ENCODE data around the gene EEF2. TPM values are rescaled to one million over a fixed set of nuclear protein-coding genes. Genes with fewer than 3 reads are reported as not detected.

EEF2 gene
- total and polyA plus RNA-seq, 2 donors from 2014 or later, result 1,520 to 1,813 TPM

GRCh38 chr19:3936506-3937442, 48.5 kb downstream of the EEF2 start:
- DNase-seq, result no peak
- TF ChIP-seq, protein P1, sequence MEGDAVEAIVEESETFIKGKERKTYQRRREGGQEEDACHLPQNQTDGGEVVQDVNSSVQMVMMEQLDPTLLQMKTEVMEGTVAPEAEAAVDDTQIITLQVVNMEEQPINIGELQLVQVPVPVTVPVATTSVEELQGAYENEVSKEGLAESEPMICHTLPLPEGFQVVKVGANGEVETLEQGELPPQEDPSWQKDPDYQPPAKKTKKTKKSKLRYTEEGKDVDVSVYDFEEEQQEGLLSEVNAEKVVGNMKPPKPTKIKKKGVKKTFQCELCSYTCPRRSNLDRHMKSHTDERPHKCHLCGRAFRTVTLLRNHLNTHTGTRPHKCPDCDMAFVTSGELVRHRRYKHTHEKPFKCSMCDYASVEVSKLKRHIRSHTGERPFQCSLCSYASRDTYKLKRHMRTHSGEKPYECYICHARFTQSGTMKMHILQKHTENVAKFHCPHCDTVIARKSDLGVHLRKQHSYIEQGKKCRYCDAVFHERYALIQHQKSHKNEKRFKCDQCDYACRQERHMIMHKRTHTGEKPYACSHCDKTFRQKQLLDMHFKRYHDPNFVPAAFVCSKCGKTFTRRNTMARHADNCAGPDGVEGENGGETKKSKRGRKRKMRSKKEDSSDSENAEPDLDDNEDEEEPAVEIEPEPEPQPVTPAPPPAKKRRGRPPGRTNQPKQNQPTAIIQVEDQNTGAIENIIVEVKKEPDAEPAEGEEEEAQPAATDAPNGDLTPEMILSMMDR (IDR thresholded peaks at IDR 0.05; ENCODE audit: borderline replicate concordance, extremely low read depth, insufficient read depth), result no peak
- Histone ChIP-seq H3K9me3 (ENCODE audit: control insufficient read depth in 2 of 3, insufficient read depth in 1 of 3, low read length in 3 of 3) (no peaks in the 10 kb centered on the region), H3K4me3 (ENCODE audit: low read length in 3 of 3) (no peak overlapping the region), H3K9ac (ENCODE audit: low read length in 3 of 3) (no peak overlapping the region), H3K36me3 (ENCODE audit: control insufficient read depth in 2 of 3, insufficient read depth in 3 of 3, low read length in 3 of 3) (no peaks in the 10 kb centered on the region), H3K27me3 (ENCODE audit: control insufficient read depth, insufficient read depth, low read length) (peaks cover 2% of the 10 kb centered on the region), H3K4me1 (ENCODE audit: control insufficient read depth in 2 of 3, insufficient read depth in 2 of 3, low read depth in 1 of 3, low read length in 3 of 3) (no peaks in the 10 kb centered on the region), H3K27ac (ENCODE audit: low read depth in 2 of 2, low read length in 2 of 2) (no peak overlapping the region)
- intact Hi-C loops (cut with DNase I), result no loop called here
- FAIRE-seq, result no peak

- peak in 3 of 5 donors; percentile 10 to 26 (median 16) for DNase-seq
- no peak for FAIRE-seq
- Histone ChIP-seq H3K9ac (ENCODE audit: low read length in 3 of 3) (no peak within 1 kb of the TSS), H3K27ac (ENCODE audit: low read depth in 2 of 2, low read length in 2 of 2) (no peak within 1 kb of the TSS), H3K4me3 (ENCODE audit: low read length in 3 of 3) (no peak within 1 kb of the TSS), H3K27me3 (ENCODE audit: control insufficient read depth, insufficient read depth, low read length) (peaks cover 2% of the 10 kb centered on the region), H3K36me3 (ENCODE audit: control insufficient read depth in 2 of 3, insufficient read depth in 3 of 3, low read length in 3 of 3) (no peaks in the 10 kb centered on the region), H3K4me1 (ENCODE audit: control insufficient read depth in 2 of 3, insufficient read depth in 2 of 3, low read depth in 1 of 3, low read length in 3 of 3) (no peaks in the 10 kb centered on the region), H3K9me3 (ENCODE audit: control insufficient read depth in 2 of 3, insufficient read depth in 1 of 3, low read length in 3 of 3) (no peaks in the 10 kb centered on the region)
- TF ChIP-seq, protein P1 (IDR thresholded peaks at IDR 0.05; ENCODE audit: borderline replicate concordance, extremely low read depth, insufficient read depth), result no peak
- intact Hi-C loops (cut with DNase I), result no loop called here
These were observed 52.1 kb downstream of the EEF2 start, which contains the start of gene NMRK2 for GRCh38 chr19:3932931-3933810. Gene NMRK2, plus strand, starts transcription at chr19:3933069. Its CDS starts 603 bp downstream, at chr19:3933672.

GRCh38 chr19:3931041-3931440, 54.2 kb downstream of the EEF2 start:
- no peak for DNase-seq
- TF ChIP-seq, protein P1 (IDR thresholded peaks at IDR 0.05; ENCODE audit: borderline replicate concordance, extremely low read depth, insufficient read depth), result no peak

More at GRCh38 chr19:3931041-3931440, 54.2 kb downstream of the EEF2 start:
- no peak overlapping the region for H3K4me3 ChIP-seq (ENCODE audit: low read length in 3 of 3)
- no peaks in the 10 kb centered on the region for H3K36me3 ChIP-seq (ENCODE audit: control insufficient read depth in 2 of 3, insufficient read depth in 3 of 3, low read length in 3 of 3)
- H3K4me1 ChIP-seq (ENCODE audit: control insufficient read depth in 2 of 3, insufficient read depth in 2 of 3, low read depth in 1 of 3, low read length in 3 of 3), result no peaks in the 10 kb centered on the region
- H3K9ac ChIP-seq (ENCODE audit: low read length in 3 of 3), result no peak overlapping the region
- peaks cover 2% of the 10 kb centered on the region for H3K27me3 ChIP-seq (ENCODE audit: control insufficient read depth, insufficient read depth, low read length)
- intact Hi-C loops (cut with DNase I), result no loop called here
- H3K9me3 ChIP-seq (ENCODE audit: control insufficient read depth in 2 of 3, insufficient read depth in 1 of 3, low read length in 3 of 3), result no peaks in the 10 kb centered on the region
- H3K27ac ChIP-seq (ENCODE audit: low read depth in 2 of 2, low read length in 2 of 2), result no peak overlapping the region
- FAIRE-seq, result no peak

Small RNAs within 50 kb of the gene (microRNA-seq; reads per million reads assigned to microRNA genes)
- not detected for gene MIR637

Other genes with a start within 250 kb of the EEF2 start
- 27.5 TPM for gene APBA3, start 223.8 kb downstream of the EEF2 start, total RNA-seq
- 17.1 TPM for gene APBA3, start 223.8 kb downstream of the EEF2 start, polyA plus RNA-seq (ENCODE audit: insufficient read depth, low read depth, low replicate concordance)
- 57.6 TPM for gene MRPL54, start 222.8 kb downstream of the EEF2 start, total RNA-seq
- gene MRPL54, start 222.8 kb downstream of the EEF2 start, polyA plus RNA-seq (ENCODE audit: insufficient read depth, low read depth, low replicate concordance), result 151 TPM
- not detected for gene RAX2, start 213.2 kb downstream of the EEF2 start, total RNA-seq
- gene RAX2, start 213.2 kb downstream of the EEF2 start, polyA plus RNA-seq (ENCODE audit: insufficient read depth, low read depth, low replicate concordance), result not detected
- gene MATK, start 199.1 kb downstream of the EEF2 start, total RNA-seq, result 2.7 TPM
- 4.2 TPM for gene MATK, start 199.1 kb downstream of the EEF2 start, polyA plus RNA-seq (ENCODE audit: insufficient read depth, low read depth, low replicate concordance)
- gene ZFR2, start 116.4 kb downstream of the EEF2 start, total RNA-seq, result 0.22 TPM
- not detected for gene ZFR2, start 116.4 kb downstream of the EEF2 start, polyA plus RNA-seq (ENCODE audit: insufficient read depth, low read depth, low replicate concordance)
- 0.16 TPM for gene ATCAY, start 104.8 kb downstream of the EEF2 start, total RNA-seq
- not detected for gene ATCAY, start 104.8 kb downstream of the EEF2 start, polyA plus RNA-seq (ENCODE audit: insufficient read depth, low read depth, low replicate concordance)
- 0.69 TPM for gene NMRK2, start 52.4 kb downstream of the EEF2 start, total RNA-seq
- gene NMRK2, start 52.4 kb downstream of the EEF2 start, polyA plus RNA-seq (ENCODE audit: insufficient read depth, low read depth, low replicate concordance), result 6.1 TPM
- gene DAPK3, start 14.4 kb downstream of the EEF2 start, total RNA-seq, result 54.6 TPM
- gene DAPK3, start 14.4 kb downstream of the EEF2 start, polyA plus RNA-seq (ENCODE audit: insufficient read depth, low read depth, low replicate concordance), result 30.6 TPM
- gene PIAS4, start 22.3 kb upstream of the EEF2 start, total RNA-seq, result 25.0 TPM
- 9.8 TPM for gene PIAS4, start 22.3 kb upstream of the EEF2 start, polyA plus RNA-seq (ENCODE audit: insufficient read depth, low read depth, low replicate concordance)
- 53.2 TPM for gene ZBTB7A, start 81.4 kb upstream of the EEF2 start, total RNA-seq
- gene ZBTB7A, start 81.4 kb upstream of the EEF2 start, polyA plus RNA-seq (ENCODE audit: insufficient read depth, low read depth, low replicate concordance), result 8.9 TPM
- gene MAP2K2, start 138.7 kb upstream of the EEF2 start, total RNA-seq, result 105 TPM
- gene MAP2K2, start 138.7 kb upstream of the EEF2 start, polyA plus RNA-seq (ENCODE audit: insufficient read depth, low read depth, low replicate concordance), result 138 TPM
- gene CREB3L3, start 168.2 kb upstream of the EEF2 start, total RNA-seq, result not detected
- 7.4 TPM for gene CREB3L3, start 168.2 kb upstream of the EEF2 start, polyA plus RNA-seq (ENCODE audit: insufficient read depth, low read depth, low replicate concordance)
- 27.3 TPM for gene SIRT6, start 197.1 kb upstream of the EEF2 start, total RNA-seq
- gene SIRT6, start 197.1 kb upstream of the EEF2 start, polyA plus RNA-seq (ENCODE audit: insufficient read depth, low read depth, low replicate concordance), result 27.0 TPM
- 0.72 TPM for gene ANKRD24, start 197.2 kb upstream of the EEF2 start, total RNA-seq
- 1.8 TPM for gene ANKRD24, start 197.2 kb upstream of the EEF2 start, polyA plus RNA-seq (ENCODE audit: insufficient read depth, low read depth, low replicate concordance)
- gene EBI3, start 244.1 kb upstream of the EEF2 start, total RNA-seq, result 8.3 TPM
- 1.5 TPM for gene EBI3, start 244.1 kb upstream of the EEF2 start, polyA plus RNA-seq (ENCODE audit: insufficient read depth, low read depth, low replicate concordance)